ENCODE results near the gene RHOJ. TPM values are rescaled to one million over a fixed set of nuclear protein-coding genes. Genes with fewer than 3 reads are reported as not detected.

The RHOJ gene
- total RNA-seq, 1 experiment from 2014 or later: 30.2 TPM

DNA sequence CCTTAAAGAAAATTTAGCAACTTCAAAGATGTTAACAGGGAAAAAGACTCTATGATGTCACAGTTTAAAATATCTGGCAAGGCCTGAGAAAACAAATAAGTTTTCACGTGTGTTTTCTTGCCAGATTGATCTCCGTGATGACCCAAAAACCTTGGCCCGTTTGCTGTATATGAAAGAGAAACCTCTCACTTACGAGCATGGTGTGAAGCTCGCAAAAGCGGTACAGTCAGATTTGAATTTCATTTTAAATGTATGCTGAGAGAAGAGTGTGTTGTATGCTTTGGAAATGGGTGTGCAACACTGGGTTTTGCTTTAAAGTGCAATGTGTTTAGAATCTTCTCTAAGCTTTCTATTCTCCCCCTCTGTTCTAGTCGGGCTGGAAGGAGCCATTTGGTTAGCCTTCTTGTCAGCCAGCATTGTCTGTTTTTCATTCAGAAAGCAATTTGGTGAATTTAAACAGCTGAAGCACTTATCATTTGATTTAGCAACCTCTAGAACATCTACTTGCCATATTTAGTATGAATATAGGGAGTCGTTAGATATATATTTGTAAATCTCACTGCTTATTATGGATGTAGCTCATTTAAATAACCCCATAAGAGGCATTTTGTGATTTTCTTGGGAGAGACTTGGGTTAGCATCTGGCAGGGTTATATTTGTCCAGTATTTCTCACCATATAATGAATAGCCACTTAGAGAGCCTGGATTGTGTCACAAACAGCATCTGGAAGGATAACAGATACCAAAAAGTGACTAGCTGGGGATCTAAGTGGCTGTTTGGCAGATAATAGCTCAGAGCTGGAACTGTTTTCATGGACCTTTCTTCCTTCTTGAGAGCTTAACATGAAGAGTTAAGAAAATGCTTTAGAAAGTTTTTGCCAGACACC lies 79.0 kb downstream of the RHOJ start:
- no peak for TF ChIP-seq EZH2 (IDR thresholded peaks at IDR 0.05; ENCODE audit: borderline replicate concordance, low read depth, low read length, poor library complexity, severe bottlenecking)
- no TSS peak for BruUV-seq (replicated peaks)
- H3K4me1 ChIP-seq (ENCODE audit: insufficient read depth, low read length, poor library complexity, severe bottlenecking): peaks cover 22% of the 10 kb centered on the region
- H3K27ac ChIP-seq (ENCODE audit: low read depth, low read length, poor library complexity, severe bottlenecking): no peak overlapping the region
- H3K4me3 ChIP-seq (ENCODE audit: low read depth, low read length, poor library complexity, severe bottlenecking): no peak overlapping the region
- intact Hi-C loops (cut with micrococcal nuclease; ENCODE audit: unreplicated experiment): no loop called here
- no peak for DNase-seq (ENCODE audit: low spot score)
- CTCF ChIA-PET: no interaction called here
- POLR2A ChIA-PET (ENCODE audit: low non-redundant PET): no interaction called here
- no peaks in the 10 kb centered on the region for H3K36me3 ChIP-seq (ENCODE audit: insufficient read depth, low read length, poor library complexity, severe bottlenecking)
- H3K27me3 ChIP-seq (replicated peaks; ENCODE audit: insufficient read depth, low read depth, low read length, poor library complexity): no peaks in the 10 kb centered on the region
- H3K9me3 ChIP-seq (ENCODE audit: low read depth, low read length, poor library complexity, severe bottlenecking): no peaks in the 10 kb centered on the region

DNA sequence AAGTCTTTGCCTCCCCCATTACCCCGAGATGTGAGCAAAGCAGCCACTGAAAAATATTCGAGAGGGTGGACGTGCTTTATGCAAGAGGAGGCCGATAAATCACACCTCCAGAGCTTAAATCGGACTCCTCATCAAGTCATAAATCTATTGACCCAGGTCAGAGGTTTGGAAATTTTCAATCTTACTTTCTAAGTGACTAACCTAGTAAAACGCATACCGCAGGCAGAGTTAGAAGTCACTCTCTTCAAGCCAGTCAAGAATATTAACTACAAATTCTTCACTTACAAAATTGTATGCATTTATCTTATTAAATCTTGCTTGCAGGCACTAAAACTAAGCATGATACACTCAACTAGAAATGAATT lies 79.6 kb downstream of the RHOJ start:
- POLR2A ChIA-PET (ENCODE audit: low non-redundant PET): no interaction called here
- CTCF ChIA-PET: no interaction called here
- intact Hi-C loops (cut with micrococcal nuclease; ENCODE audit: unreplicated experiment): no loop called here

DNA sequence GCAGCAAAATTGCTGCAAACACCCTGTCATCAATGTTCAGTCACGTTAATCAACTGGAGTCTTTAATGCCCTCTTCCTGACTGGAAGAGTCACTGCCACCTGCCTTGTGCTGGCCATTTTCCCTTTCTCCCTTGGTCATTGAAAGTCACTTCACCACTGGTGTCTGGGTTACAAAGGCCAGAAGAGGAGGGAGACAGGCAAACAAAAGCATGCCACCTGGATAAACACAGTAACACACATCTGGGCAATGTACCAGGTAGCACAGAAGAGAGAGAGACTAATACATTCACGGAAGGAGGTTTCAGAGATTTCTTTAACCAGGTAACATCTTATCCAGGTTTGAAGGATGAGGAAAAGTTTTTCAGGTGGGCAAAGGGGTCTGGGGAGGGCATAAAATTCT lies 81.8 kb downstream of the RHOJ start:
- no peak overlapping the region for H3K27ac ChIP-seq (ENCODE audit: low read depth, low read length, poor library complexity, severe bottlenecking)
- peaks cover 22% of the 10 kb centered on the region for H3K4me1 ChIP-seq (ENCODE audit: insufficient read depth, low read length, poor library complexity, severe bottlenecking)
- ChIA-PET CTCF (no interaction called here), POLR2A (ENCODE audit: low non-redundant PET) (no interaction called here)
- no TSS peak for BruUV-seq (replicated peaks)
- intact Hi-C loops (cut with micrococcal nuclease; ENCODE audit: unreplicated experiment): no loop called here
- no peak overlapping the region for H3K4me3 ChIP-seq (ENCODE audit: low read depth, low read length, poor library complexity, severe bottlenecking)
- no peaks in the 10 kb centered on the region for H3K27me3 ChIP-seq (replicated peaks; ENCODE audit: insufficient read depth, low read depth, low read length, poor library complexity)
- H3K9me3 ChIP-seq (ENCODE audit: low read depth, low read length, poor library complexity, severe bottlenecking): no peaks in the 10 kb centered on the region
- TF ChIP-seq EZH2 (IDR thresholded peaks at IDR 0.05; ENCODE audit: borderline replicate concordance, low read depth, low read length, poor library complexity, severe bottlenecking): no peak
- TF ChIP-seq, protein P1, sequence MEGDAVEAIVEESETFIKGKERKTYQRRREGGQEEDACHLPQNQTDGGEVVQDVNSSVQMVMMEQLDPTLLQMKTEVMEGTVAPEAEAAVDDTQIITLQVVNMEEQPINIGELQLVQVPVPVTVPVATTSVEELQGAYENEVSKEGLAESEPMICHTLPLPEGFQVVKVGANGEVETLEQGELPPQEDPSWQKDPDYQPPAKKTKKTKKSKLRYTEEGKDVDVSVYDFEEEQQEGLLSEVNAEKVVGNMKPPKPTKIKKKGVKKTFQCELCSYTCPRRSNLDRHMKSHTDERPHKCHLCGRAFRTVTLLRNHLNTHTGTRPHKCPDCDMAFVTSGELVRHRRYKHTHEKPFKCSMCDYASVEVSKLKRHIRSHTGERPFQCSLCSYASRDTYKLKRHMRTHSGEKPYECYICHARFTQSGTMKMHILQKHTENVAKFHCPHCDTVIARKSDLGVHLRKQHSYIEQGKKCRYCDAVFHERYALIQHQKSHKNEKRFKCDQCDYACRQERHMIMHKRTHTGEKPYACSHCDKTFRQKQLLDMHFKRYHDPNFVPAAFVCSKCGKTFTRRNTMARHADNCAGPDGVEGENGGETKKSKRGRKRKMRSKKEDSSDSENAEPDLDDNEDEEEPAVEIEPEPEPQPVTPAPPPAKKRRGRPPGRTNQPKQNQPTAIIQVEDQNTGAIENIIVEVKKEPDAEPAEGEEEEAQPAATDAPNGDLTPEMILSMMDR (conservative IDR thresholded peaks at IDR 0.05; ENCODE audit: low read depth, low read length): no peak
- no peak for DNase-seq (ENCODE audit: low spot score)
- H3K36me3 ChIP-seq (ENCODE audit: insufficient read depth, low read length, poor library complexity, severe bottlenecking): no peaks in the 10 kb centered on the region

More for the DNA sequence above, 79.6 kb downstream of the RHOJ start:
- Histone ChIP-seq H3K9me3 (ENCODE audit: low read depth, low read length, poor library complexity, severe bottlenecking) (no peaks in the 10 kb centered on the region), H3K27ac (ENCODE audit: low read depth, low read length, poor library complexity, severe bottlenecking) (no peak overlapping the region), H3K36me3 (ENCODE audit: insufficient read depth, low read length, poor library complexity, severe bottlenecking) (no peaks in the 10 kb centered on the region), H3K27me3 (replicated peaks; ENCODE audit: insufficient read depth, low read depth, low read length, poor library complexity) (no peaks in the 10 kb centered on the region), H3K4me3 (ENCODE audit: low read depth, low read length, poor library complexity, severe bottlenecking) (no peak overlapping the region), H3K4me1 (ENCODE audit: insufficient read depth, low read length, poor library complexity, severe bottlenecking) (peaks cover 22% of the 10 kb centered on the region)
- no TSS peak for BruUV-seq (replicated peaks)
- DNase-seq (ENCODE audit: low spot score): no peak
- TF ChIP-seq, protein P1 (conservative IDR thresholded peaks at IDR 0.05; ENCODE audit: low read depth, low read length): no peak
- no peak for TF ChIP-seq EZH2 (IDR thresholded peaks at IDR 0.05; ENCODE audit: borderline replicate concordance, low read depth, low read length, poor library complexity, severe bottlenecking)
